HG03575 (cell line): ENCODE measurements around the gene OR6J1.
"Not testable (repeated sequence)": the region's sequence is repeated elsewhere in the genome, so short reads cannot be mapped to it uniquely, and the experiment has no call there.

Experiments
- ATAC-seq: cut with Tn5 transposase; IDR thresholded peaks from one replicate; pipeline ENCODE4 v1.9.1; 2021; ENCODE audit not compliant: unreplicated experiment, insufficient number of reproducible peaks, low FRiP score; ENCODE audit errors: extremely low read depth

Gene OR6J1

DNA sequence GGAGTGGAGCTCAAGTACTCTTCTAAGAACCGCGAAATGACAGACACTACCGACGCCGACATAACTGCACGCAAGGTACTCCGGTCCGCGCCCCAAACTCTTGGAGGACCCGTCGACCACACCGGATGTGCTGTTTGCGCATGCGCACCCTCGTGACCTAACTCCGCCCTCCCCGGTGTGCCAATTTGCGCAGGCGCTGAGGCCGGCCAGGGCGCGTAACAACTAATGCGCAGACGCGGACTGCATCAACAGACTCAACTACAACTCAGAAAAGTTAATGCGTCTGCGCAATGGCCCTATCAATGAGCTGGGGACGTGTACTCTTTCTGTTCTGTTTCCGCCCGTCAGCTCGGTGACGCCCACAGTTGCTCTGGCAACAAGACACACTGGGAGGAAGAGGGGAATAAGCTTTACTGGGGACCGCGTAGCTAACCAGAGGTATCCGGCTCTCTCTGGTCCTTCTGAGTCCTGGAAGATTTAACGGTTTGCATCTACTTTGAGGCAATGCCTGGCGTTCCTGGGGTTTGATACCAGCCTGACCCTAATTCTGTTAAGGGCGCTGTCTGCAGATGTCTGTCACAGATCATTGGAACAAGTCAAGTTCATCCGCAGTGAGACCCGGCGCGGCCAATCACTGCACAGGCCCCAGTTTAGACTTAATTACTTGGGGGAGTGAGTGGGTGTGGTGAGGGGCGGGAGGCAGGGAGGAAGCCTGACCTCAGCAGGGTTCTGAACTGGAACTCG is 54.9 kb downstream of the OR6J1 start, which contains the start of gene DAD1:
Gene DAD1, minus strand, starts transcription at position 129 of the 744 bp plus-strand sequence. Its CDS starts 67 bp downstream, at position 62.
- ATAC-seq = peak; percentile 59

DNA sequence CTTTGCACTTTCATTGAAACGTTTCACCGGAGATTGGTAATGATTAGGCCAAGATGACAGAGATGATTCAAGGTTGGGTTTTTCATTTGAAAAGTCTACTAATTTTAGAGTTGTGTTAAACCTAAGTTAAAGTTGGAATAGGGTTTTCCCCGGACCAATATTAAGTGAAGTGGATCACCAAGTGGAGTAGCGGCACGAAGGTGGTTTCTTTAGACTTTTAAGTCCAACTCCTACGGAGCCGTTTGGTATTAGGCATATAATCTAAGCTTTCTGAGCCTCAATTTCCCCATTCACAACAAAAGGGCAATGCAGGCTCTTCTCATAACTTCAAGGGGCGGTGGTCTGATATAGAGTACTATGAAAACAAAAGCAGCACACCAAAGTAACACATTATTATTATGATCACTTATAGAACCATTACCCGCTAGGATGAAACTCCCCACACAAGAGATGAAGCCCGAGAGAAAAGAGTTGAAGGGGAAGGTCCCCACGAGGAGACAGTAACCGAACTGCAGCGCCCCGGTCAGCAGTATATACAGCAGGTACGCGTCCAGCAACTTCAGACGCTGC is 55.5 kb downstream of the OR6J1 start:
- ATAC-seq = no peak

DNA sequence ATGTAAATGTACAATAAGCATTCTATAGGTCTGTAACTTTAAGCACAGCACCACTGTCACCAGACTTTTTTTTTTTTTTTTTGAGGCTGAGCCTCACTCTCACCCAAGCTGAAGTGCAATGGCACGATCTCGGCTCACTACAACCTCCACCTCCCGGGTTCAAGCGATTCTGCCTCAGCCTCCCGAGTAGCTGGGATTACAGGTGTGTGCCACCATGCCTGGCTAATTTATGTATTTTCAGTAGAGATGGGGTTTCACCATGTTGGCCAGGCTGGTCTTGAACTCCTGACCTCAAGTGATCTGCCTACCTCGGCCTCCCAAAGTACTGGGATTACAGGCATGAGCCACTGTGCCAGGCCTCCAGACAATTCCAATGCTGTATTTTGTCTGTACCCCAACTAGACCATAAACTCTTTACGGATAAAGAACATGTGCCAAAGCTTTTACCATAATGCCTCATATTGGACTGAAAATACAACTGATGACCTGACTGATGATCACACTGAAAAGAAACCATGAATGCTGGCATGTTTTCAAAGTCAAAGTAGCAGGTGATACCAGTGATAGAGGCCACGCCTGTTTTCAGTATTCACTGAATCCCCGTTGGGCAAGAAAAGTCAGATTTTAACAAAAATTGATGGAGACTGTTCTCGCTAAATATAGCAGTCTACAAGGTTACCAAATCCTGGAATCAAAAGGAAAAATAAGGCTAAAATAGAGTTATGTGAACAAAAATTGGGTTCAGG is 56.3 kb downstream of the OR6J1 start:
- not testable (repeated sequence) for ATAC-seq

- ATAC-seq = no peak
These were observed 56.9 kb downstream of the OR6J1 start for GRCh38 chr14:22587247-22587646.

GRCh38 chr14:22583994-22584393 is 60.2 kb downstream of the OR6J1 start:
- no peak for ATAC-seq
